NCI-H2171 (cell line): ENCODE data around the gene TESK2.
"Not testable (repeated sequence)": the region's sequence is repeated elsewhere in the genome, so short reads cannot be mapped to it uniquely, and the experiment has no call there.

Source experiments
- DNase-seq: peaks from one replicate; lab custom pipeline; 2025; lab: John Stamatoyannopoulos, UW

Gene TESK2

GRCh38 chr1:45411510-45411899 lies 79.5 kb downstream of the TESK2 start:
- DNase-seq = no peak

- no peak for DNase-seq
These were observed 80.0 kb downstream of the TESK2 start for GRCh38 chr1:45410850-45411509.

DNA sequence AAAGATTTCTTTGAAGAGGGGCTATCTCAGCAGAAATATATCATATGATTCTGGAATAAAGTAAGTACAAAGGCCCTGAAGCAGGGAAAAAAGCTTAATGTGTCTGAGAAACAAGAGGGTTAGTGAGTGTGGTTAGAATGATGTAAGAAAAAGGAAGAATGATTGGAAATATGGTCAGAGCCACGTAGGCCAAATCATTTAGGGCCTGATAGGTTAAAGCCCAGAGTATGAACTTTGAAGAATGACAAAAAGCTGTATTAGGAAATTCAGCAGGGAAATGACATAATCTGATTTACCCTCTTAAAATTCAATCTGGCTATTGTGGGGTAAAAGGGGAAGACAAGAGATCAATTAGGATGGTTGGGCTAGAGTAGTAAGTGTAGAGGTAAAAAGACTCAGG lies 81.7 kb downstream of the TESK2 start:
- DNase-seq = no peak

DNA sequence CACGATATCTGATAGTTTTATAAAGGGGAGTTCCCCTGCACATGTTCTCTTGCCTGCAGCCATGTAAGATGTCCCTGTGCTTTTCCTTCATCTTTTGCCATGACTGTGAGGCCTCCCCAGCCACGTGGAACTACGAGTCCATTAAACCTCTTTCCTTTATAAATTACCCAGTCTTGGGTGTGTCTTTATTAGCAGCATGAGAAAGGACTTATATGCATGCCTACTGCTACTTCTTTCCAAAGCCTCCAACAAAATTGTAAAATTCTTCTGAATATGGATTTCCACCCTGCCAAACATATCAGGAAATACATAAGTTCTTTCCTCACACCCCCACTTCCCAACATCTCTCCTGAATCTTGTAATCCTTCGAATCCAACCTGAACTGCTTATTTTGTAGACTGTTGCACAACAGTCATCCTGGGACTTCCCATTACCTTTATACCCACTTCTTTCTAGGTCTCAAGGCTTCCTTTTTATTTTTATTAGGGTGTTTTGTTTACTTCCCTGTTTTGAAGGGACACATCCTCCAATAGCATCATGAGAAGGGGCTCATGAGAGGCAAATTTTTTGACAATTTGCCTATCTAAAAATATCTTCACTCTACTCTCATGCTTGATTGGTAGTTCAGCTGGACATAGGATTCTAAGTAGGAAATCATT lies 83.2 kb downstream of the TESK2 start:
- DNase-seq = no peak

GRCh38 chr1:45405636-45406035 lies 85.3 kb downstream of the TESK2 start:
- DNase-seq = no peak

DNA sequence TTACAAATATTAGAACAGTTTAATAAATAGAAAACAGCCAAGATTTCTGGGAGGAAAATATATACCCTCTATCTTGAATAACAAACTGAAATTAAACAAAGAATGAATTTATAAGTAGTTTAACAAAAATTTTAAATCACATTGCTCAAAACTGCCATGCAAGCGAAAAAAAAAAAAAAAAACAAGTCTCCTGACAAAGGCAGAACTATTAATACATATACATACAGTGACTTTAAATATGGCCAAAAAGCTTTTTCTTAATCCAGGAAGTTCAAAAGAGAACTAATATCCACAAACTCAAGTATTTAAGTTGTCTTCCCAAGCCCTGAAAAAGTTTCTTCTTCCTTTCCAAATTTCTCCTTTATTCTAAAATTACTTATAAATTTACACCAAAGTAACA lies 87.2 kb downstream of the TESK2 start:
- DNase-seq = no peak

GRCh38 chr1:45403298-45403697 lies 87.7 kb downstream of the TESK2 start:
- no peak for DNase-seq

DNA sequence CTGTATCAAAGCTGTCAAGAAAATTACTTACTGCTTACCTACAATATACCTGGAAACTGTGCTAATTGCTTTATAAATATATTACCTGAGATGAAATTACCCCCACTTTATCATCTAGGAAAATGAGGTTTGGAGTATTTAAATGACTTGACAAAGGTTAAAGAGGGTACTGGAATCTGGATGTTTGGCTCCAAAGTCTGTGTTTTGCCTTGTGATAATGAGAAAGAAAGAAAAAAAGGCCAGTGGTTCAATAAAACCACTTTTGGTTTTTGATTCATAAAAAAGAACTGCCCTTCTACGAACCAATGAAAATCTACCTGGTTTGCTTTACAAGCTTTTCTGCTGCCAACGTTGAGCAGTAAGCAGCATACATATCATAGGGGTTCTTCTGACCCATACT lies 89.4 kb downstream of the TESK2 start:
- DNase-seq = no peak

GRCh38 chr1:45400049-45400448 lies 90.9 kb downstream of the TESK2 start:
- no peak for DNase-seq

GRCh38 chr1:45397285-45397684 lies 93.7 kb downstream of the TESK2 start:
- DNase-seq = no peak

- no peak for DNase-seq
These were observed 95.4 kb downstream of the TESK2 start for GRCh38 chr1:45395582-45395981.

GRCh38 chr1:45395051-45395450 lies 95.9 kb downstream of the TESK2 start:
- DNase-seq = no peak

DNA sequence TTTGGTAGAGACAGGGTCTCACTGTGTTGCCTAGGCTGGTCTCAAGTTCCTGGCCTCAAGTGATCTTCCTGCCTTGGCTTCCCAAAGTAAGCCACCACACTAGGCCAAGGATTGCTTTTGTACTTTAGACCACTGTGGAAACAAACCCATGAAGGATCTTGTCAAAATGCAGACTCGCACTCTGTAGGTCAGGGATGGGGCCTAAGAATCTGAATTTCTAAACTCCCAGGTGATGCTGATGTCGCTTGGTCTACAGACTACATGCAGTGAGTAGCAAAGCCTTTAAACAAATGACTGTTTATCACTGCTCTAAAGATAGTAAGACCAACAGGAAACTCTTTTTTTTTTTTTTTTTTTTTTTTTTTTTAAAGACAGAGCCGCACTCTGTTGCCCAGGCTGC lies 96.6 kb downstream of the TESK2 start:
- DNase-seq = no peak

DNA sequence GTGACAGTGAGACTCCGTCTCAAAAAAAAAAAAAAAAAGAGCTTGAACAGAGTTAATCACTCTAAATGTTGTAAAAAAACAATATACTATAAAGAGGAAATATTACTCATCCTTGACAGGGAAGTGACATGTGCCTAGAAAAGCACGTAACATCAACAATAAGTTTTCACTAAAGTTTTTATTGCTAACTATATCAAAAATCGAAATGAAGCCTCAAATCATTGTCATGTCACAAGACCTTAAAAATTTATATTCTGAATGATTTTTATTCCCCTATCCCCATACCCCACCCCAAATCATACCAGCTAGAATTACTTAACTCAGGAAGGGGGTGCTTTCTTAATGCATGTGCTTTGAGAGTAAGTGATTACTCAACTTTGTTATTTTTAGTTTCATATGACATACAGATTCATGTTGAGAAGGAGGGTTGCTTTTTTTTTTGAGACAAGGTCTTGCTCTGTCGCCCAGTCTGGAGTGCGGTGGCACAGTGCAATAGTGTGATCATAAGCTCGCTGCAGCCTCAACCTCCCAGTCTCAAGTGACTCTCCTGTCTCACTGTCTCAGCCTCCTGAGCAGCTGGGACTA lies 97.2 kb downstream of the TESK2 start:
- peak; percentile 8 for DNase-seq

DNA sequence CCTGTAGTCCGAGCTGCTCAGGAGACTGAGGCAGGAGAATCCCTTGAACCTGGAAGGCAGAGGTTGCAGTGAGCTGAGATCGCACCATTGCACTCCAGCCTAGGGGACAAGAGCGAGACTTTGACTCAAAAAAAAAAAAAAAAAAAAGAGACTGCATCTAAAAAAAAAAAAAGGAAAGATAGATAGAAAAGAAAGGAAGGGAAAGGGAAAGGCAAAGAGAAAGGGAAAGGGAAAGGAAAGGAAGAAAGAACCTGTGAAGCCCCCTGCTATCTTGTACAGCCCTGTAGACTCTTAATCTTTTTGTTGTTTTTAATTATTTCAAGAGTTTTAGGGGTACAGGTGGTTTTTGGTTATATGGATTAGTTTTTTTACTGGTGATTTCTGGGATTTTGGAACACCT lies 104.7 kb downstream of the TESK2 start:
- no peak for DNase-seq

DNA sequence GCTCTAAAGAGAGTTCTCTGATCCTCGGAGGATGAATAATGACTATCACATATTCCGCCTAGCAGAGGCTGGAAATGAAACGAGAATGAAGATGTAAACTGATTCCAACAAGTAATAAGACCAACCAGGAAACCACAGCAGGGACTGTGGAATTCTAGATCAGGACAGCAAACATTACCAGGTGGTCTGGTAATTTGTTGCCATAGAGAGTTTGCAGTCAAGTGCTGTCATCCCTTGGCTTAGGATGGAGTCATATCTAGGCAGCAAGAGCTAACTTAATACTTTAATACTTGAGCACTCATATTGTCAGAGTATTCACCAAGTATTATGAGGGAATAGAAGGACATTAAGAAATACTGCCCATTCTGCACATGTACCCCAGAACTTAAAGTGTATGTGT lies 105.7 kb downstream of the TESK2 start:
- peak; percentile 58 for DNase-seq

GRCh38 chr1:45384213-45384612 lies 106.8 kb downstream of the TESK2 start:
- DNase-seq = not testable (repeated sequence)

- DNase-seq = no peak
These were observed 107.8 kb downstream of the TESK2 start for GRCh38 chr1:45383191-45383590.

DNA sequence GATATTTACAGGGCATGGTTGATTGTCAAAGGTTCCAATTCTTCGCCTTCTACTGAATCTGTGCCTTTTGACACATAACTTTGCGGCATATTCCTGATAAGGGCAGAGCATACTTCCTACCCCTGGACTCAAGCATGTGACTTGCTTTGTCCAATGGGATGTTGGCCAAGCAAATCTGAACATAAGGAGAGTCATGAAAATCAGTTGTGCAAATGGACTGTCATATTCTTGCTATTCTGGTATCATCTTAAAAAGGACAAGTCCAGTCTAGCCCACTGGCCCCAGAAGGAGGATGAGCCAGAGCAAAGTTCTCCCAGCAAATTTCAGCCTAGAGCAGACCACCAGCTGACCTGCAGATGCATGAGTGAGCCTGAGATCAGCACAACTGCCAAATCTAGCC lies 109.7 kb downstream of the TESK2 start:
- no peak for DNase-seq

DNA sequence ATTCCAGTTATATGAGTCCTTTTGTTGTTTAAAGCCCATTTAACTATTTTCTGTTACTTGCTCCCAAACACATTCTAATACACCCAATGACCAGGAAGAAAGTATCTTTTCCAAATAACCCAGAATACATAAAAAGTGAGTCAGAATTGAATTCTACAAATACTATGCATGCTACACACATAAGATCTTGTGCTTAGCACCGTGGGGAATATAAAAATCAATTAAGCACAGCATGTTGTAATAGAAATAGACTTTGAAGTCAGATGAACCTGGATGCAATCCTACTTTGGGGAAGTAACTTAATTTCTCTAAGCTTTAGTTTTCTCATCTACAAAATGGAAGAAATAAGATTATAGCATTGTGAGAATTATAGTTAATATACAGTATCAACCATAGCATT lies 110.2 kb downstream of the TESK2 start:
- DNase-seq = no peak

GRCh38 chr1:45380125-45380524 lies 110.8 kb downstream of the TESK2 start:
- no peak for DNase-seq

DNA sequence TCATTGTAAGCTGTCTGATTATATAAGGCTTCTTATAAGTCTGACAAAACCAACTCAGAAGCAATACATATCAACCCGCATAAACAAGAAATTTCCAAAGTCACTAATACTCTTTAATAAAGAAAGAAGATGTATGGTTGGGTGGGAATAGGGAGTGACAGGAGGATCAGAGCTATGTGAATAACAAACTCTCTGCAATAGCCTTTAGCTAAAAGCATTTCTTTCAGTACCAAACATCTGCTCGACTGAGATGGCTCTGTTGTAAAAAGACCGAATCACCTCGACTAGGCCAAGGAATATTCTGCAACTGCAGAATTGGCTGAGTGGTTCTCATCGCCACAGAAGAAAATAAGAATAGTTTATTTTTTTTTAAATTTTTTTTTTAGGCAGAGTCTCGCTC lies 111.4 kb downstream of the TESK2 start:
- no peak for DNase-seq

DNA sequence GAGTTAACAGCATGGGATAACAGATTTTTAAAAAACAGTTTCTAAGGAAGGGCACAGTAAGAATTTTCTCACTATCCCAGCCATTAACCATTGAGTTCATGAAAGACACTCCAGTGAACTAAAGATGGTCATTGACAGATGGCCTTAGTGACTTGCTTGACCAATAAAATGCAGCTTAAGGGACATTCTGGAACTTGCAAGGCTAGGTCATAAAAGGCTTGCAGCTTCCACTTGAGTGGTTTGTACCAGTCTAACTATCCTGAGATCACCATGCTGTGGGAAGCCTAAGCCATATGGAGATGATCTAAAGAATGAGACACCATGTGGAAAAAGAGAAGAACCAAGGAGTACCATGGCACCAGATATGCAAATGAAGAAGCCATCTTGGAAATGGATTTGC lies 112.8 kb downstream of the TESK2 start:
- no peak for DNase-seq
